Measurements from ENCODE around the gene METTL21C. TPM values are rescaled to one million over a fixed set of nuclear protein-coding genes. Genes with fewer than 3 reads are reported as not detected.

METTL21C gene
- total RNA-seq, 1 donor from 2014 or later, result not detected

DNA sequence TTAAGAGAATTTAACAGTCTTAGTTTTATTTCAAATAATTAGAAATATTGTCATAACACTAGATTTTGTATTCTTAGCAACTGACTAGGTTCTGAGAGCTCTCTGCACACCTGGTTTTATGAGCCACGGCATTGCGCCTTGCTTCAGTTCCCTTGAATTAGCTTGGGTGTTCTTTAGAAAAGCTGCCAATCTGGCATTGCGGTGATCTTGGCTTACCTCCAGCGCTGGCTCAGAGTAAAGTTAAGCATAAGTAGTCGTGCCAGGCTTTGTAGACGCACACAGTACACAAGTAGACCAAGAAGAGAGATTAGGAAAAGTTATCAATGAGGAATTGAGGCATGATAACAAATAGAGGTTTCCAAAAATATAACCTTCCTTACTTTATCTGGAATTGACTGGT lies 52.4 kb downstream of the METTL21C start:
- no peaks in the 10 kb centered on the region for H3K4me1 Mint-ChIP-seq (ENCODE audit: unreplicated experiment)
- H3K27ac Mint-ChIP-seq, result no peak overlapping the region
- peaks cover 12% of the 10 kb centered on the region for H3K36me3 Mint-ChIP-seq
- H3K9me3 Mint-ChIP-seq, result no peaks in the 10 kb centered on the region
- TF ChIP-seq, protein P1, sequence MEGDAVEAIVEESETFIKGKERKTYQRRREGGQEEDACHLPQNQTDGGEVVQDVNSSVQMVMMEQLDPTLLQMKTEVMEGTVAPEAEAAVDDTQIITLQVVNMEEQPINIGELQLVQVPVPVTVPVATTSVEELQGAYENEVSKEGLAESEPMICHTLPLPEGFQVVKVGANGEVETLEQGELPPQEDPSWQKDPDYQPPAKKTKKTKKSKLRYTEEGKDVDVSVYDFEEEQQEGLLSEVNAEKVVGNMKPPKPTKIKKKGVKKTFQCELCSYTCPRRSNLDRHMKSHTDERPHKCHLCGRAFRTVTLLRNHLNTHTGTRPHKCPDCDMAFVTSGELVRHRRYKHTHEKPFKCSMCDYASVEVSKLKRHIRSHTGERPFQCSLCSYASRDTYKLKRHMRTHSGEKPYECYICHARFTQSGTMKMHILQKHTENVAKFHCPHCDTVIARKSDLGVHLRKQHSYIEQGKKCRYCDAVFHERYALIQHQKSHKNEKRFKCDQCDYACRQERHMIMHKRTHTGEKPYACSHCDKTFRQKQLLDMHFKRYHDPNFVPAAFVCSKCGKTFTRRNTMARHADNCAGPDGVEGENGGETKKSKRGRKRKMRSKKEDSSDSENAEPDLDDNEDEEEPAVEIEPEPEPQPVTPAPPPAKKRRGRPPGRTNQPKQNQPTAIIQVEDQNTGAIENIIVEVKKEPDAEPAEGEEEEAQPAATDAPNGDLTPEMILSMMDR (conservative IDR thresholded peaks at IDR 0.05), result no peak
- no peak overlapping the region for H3K4me3 Mint-ChIP-seq
- DNase-seq (ENCODE audit: extremely low spot score, unreplicated experiment), result no peak
- no peaks in the 10 kb centered on the region for H3K27me3 Mint-ChIP-seq

DNA sequence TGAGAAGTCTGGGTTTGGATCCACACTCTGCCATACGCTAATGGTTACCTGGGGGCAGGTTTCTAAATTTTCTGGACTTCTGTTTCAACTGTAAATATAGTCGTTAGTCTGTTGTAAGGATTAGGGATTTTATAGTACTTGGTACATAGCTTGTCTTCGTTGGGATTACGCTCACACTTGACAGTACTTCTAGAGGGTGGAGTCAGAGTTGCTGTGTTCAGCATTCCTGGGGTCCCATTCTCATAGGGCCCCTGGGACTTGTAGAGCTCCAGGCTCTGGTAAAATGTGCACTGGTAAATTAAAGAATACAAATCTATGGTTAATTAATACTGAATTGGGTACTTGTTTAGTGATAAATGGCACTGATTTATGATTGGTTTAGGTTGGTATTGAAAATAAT lies 52.8 kb downstream of the METTL21C start:
- DNase-seq (ENCODE audit: extremely low spot score, unreplicated experiment), result no peak
- no peak overlapping the region for H3K27ac Mint-ChIP-seq
- H3K27me3 Mint-ChIP-seq, result no peaks in the 10 kb centered on the region
- no peaks in the 10 kb centered on the region for H3K4me1 Mint-ChIP-seq (ENCODE audit: unreplicated experiment)
- H3K36me3 Mint-ChIP-seq, result peaks cover 16% of the 10 kb centered on the region
- H3K9me3 Mint-ChIP-seq, result no peaks in the 10 kb centered on the region
- no peak overlapping the region for H3K4me3 Mint-ChIP-seq
- TF ChIP-seq, protein P1 (conservative IDR thresholded peaks at IDR 0.05), result no peak

DNA sequence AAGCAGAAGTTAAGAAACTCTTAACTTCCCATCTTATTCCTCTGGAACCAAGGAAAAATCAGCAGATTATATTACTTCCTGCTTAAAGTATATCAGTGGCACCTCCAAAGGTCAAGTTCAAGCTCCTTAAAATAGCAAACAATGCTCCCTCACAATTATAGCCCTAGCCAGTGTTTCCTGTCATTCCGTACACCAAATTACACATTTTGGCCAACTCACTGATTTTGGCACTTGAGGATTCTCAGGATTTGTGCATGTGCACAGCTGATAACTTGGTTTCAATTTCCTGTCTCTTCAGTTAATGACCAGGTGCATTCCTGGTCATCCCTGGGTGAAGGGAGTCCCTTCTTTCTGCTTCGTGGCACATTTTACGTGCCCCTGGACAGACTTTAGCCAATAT lies 56.1 kb downstream of the METTL21C start:
- DNase-seq (ENCODE audit: extremely low spot score, unreplicated experiment), result no peak
- H3K4me1 Mint-ChIP-seq (ENCODE audit: unreplicated experiment), result no peaks in the 10 kb centered on the region
- H3K9me3 Mint-ChIP-seq, result no peaks in the 10 kb centered on the region
- H3K27ac Mint-ChIP-seq, result no peak overlapping the region
- H3K27me3 Mint-ChIP-seq, result no peaks in the 10 kb centered on the region
- peaks cover 27% of the 10 kb centered on the region for H3K36me3 Mint-ChIP-seq
- H3K4me3 Mint-ChIP-seq, result no peak overlapping the region
- TF ChIP-seq, protein P1 (conservative IDR thresholded peaks at IDR 0.05), result no peak

Other genes starting within 250 kb of the METTL21C start
- gene TPP2, start 98.1 kb downstream of the METTL21C start, total RNA-seq (ENCODE audit: low replicate concordance), result 43.6 and 54.4 TPM in 2 replicates
- 10.9 and 14.5 TPM in 2 replicates for gene TEX30, start 78.7 kb upstream of the METTL21C start, total RNA-seq (ENCODE audit: low replicate concordance)
- 8.1 and 28.5 TPM in 2 replicates for gene POGLUT2, start 103.9 kb upstream of the METTL21C start, total RNA-seq (ENCODE audit: low replicate concordance)
- gene BIVM, start 104.1 kb upstream of the METTL21C start, total RNA-seq (ENCODE audit: low replicate concordance), result 17.1 and 30.0 TPM in 2 replicates
- 44.1 and 51.6 TPM in 2 replicates for gene ERCC5, start 151.0 kb upstream of the METTL21C start, total RNA-seq (ENCODE audit: low replicate concordance)

Measured in type B pancreatic cell (in vitro differentiated cells).